Progenitor cell of endocrine pancreas (in vitro differentiated cells): ENCODE data around the gene RPRD1A. TPM values are rescaled to one million over a fixed set of nuclear protein-coding genes. Genes with fewer than 3 reads are reported as not detected.
A peak's percentile ranks its signal among the peaks of the same experiment; 100 is the strongest.

ENCODE experiments used
- DNase-seq: peaks from one replicate; pipeline ENCODE4 v3.0.0; 2021; ENCODE audit warnings: low spot score; ENCODE audit not compliant: unreplicated experiment
- H3K27ac Mint-ChIP-seq: 2 replicates; pipeline ENCODE4 v1.8.0; 2021; ENCODE audit warnings: mild to moderate bottlenecking, moderate library complexity, mixed read lengths
- H3K27me3 Mint-ChIP-seq: 2 replicates; pipeline ENCODE4 v1.8.0; 2021; ENCODE audit warnings: mixed read lengths
- H3K36me3 Mint-ChIP-seq: 2 replicates; pipeline ENCODE4 v1.8.0; 2022; ENCODE audit warnings: mixed read lengths; ENCODE audit not compliant: insufficient read depth
- H3K4me1 Mint-ChIP-seq: 2 replicates; pipeline ENCODE4 v1.8.0; 2021; ENCODE audit warnings: low read depth, mixed read lengths
- H3K4me3 Mint-ChIP-seq: 2 replicates; pipeline ENCODE4 v1.8.0; 2021; ENCODE audit warnings: low read depth, mild to moderate bottlenecking, moderate library complexity, mixed read lengths
- H3K9me3 Mint-ChIP-seq: 2 replicates; pipeline ENCODE4 v1.8.0; 2021; ENCODE audit warnings: low read depth, mixed read lengths
- CTCF ChIP-seq: fragments of 200-600 bp; sonication (generic); IDR thresholded peaks from one replicate; pipeline ENCODE4 v1.5.0; 2021; ENCODE audit warnings: antibody characterized with exemption, mild to moderate bottlenecking; ENCODE audit not compliant: unreplicated experiment
- total RNA-seq: library from RNA; stranded (reverse); gene quantifications from 2 replicates; pipeline ENCODE4 v1.2.1, GENCODE V29; 2021

Gene RPRD1A
- total RNA-seq, 1 donor from 2014 or later = 72.4 TPM

DNA sequence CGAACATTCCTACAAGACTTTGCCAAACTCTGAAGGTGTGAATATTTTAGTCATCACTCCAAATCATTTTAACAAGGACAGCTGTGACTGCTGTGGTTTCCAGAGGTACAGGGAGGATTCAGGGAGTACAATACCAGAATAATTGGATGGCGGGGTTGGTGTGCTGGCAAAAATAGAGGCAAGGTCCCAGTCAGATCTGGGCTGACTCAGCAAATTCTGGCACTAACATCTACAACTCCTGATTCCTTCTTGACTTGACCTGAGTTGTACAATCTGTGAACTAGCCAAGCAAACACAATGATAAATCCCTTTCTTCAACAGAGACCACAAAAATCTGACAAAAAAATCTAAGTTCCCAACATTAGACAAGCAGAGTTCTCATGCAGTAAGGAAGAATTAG is 54.5 kb downstream of the RPRD1A start:
- H3K27ac Mint-ChIP-seq = peak overlapping the region; percentile 50
- TF ChIP-seq CTCF = no peak
- no peaks in the 10 kb centered on the region for H3K27me3 Mint-ChIP-seq
- no peak for DNase-seq
- no peaks in the 10 kb centered on the region for H3K36me3 Mint-ChIP-seq
- no peaks in the 10 kb centered on the region for H3K4me1 Mint-ChIP-seq
- no peaks in the 10 kb centered on the region for H3K9me3 Mint-ChIP-seq
- no peak overlapping the region for H3K4me3 Mint-ChIP-seq

DNA sequence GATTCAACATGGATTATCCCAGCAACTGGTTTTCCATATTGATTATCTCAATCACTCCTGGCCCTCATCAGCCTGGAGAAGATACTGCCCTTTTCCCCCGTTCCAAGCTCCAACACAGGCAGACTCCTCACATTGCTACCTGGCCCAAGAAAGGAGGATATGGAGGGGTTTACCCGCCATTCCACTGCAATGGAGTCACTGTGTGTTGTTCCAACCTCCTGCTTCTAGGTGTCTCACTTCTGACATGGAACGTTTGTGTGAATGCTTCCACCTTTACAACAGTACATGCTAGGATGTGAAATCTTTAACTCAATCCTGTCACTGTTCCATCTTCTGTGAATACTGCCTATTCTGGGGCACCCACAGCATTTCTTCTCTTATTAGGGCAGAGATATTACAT is 58.1 kb downstream of the RPRD1A start:
- no peak for TF ChIP-seq CTCF
- Mint-ChIP-seq H3K4me1 (no peaks in the 10 kb centered on the region), H3K36me3 (no peaks in the 10 kb centered on the region), H3K9me3 (no peaks in the 10 kb centered on the region), H3K4me3 (no peak overlapping the region), H3K27ac (no peak overlapping the region), H3K27me3 (no peaks in the 10 kb centered on the region)
- no peak for DNase-seq

- Mint-ChIP-seq H3K9me3 (no peaks in the 10 kb centered on the region), H3K27me3 (no peaks in the 10 kb centered on the region), H3K36me3 (no peaks in the 10 kb centered on the region), H3K4me3 (no peak overlapping the region), H3K4me1 (no peaks in the 10 kb centered on the region), H3K27ac (no peak overlapping the region)
- TF ChIP-seq CTCF = no peak
- no peak for DNase-seq
Observed at GRCh38 chr18:36006997-36007396, 60.4 kb downstream of the RPRD1A start.

GRCh38 chr18:35999925-36000324 is 67.4 kb downstream of the RPRD1A start:
- H3K27ac Mint-ChIP-seq = no peak overlapping the region
- H3K4me3 Mint-ChIP-seq = no peak overlapping the region

GRCh38 chr18:35998967-35999366 is 68.4 kb downstream of the RPRD1A start:
- H3K4me3 Mint-ChIP-seq = no peak overlapping the region
- H3K27ac Mint-ChIP-seq = no peak overlapping the region
- no peaks in the 10 kb centered on the region for H3K36me3 Mint-ChIP-seq
- peak; percentile 54 for TF ChIP-seq CTCF
- H3K9me3 Mint-ChIP-seq = no peaks in the 10 kb centered on the region
- DNase-seq = no peak
- no peaks in the 10 kb centered on the region for H3K27me3 Mint-ChIP-seq
- H3K4me1 Mint-ChIP-seq = no peaks in the 10 kb centered on the region

More at GRCh38 chr18:35999925-36000324, 67.4 kb downstream of the RPRD1A start:
- TF ChIP-seq CTCF = no peak
- no peaks in the 10 kb centered on the region for H3K9me3 Mint-ChIP-seq
- no peaks in the 10 kb centered on the region for H3K27me3 Mint-ChIP-seq
- no peaks in the 10 kb centered on the region for H3K4me1 Mint-ChIP-seq
- DNase-seq = no peak
- H3K36me3 Mint-ChIP-seq = no peaks in the 10 kb centered on the region
